Left ventricle myocardium superior (tissue), 1 donor: ENCODE results near the gene GCNT4. TPM values are rescaled to one million over a fixed set of nuclear protein-coding genes. Genes with fewer than 3 reads are reported as not detected.
"Not testable (repeated sequence)": the region's sequence is repeated elsewhere in the genome, so short reads cannot be mapped to it uniquely, and the experiment has no call there.

Experiments
- ATAC-seq: fragments of 200-7000 bp; cut with Tn5 transposase; one replicate; pipeline ENCODE4 v1.9.1; 2020; ENCODE audit warnings: mild to moderate bottlenecking, moderate library complexity
- DNase-seq: peaks from one replicate; pipeline ENCODE4 v3.0.0-alpha.2; 2020
- intact Hi-C: fragments of 100-400 bp; cut with micrococcal nuclease; formaldehyde crosslinking; loops from one replicate; pipeline ENCODE4 v1.11.0; 2022
- long read RNA-seq: library from polyadenylated mRNA; unstranded; transcript quantifications from one replicate; pipeline ENCODE4 v2.0.0, GENCODE V29; 2021
- total RNA-seq: library from RNA; stranded (reverse); fragmentation: NEBNext Ultra II Directional; extraction: Animal tissue kit (Norgen Biotek cat#: 25700); gene quantifications from one replicate; pipeline ENCODE4 v1.2.1, GENCODE V29; 2021
- donor health status: DM: no; HTN: yes; CAD: no; lungs with severe emphysema.

GCNT4 gene, protein sequence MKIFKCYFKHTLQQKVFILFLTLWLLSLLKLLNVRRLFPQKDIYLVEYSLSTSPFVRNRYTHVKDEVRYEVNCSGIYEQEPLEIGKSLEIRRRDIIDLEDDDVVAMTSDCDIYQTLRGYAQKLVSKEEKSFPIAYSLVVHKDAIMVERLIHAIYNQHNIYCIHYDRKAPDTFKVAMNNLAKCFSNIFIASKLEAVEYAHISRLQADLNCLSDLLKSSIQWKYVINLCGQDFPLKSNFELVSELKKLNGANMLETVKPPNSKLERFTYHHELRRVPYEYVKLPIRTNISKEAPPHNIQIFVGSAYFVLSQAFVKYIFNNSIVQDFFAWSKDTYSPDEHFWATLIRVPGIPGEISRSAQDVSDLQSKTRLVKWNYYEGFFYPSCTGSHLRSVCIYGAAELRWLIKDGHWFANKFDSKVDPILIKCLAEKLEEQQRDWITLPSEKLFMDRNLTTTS
- 0.17 TPM for total RNA-seq
- long read RNA-seq, result 0 reads

DNA sequence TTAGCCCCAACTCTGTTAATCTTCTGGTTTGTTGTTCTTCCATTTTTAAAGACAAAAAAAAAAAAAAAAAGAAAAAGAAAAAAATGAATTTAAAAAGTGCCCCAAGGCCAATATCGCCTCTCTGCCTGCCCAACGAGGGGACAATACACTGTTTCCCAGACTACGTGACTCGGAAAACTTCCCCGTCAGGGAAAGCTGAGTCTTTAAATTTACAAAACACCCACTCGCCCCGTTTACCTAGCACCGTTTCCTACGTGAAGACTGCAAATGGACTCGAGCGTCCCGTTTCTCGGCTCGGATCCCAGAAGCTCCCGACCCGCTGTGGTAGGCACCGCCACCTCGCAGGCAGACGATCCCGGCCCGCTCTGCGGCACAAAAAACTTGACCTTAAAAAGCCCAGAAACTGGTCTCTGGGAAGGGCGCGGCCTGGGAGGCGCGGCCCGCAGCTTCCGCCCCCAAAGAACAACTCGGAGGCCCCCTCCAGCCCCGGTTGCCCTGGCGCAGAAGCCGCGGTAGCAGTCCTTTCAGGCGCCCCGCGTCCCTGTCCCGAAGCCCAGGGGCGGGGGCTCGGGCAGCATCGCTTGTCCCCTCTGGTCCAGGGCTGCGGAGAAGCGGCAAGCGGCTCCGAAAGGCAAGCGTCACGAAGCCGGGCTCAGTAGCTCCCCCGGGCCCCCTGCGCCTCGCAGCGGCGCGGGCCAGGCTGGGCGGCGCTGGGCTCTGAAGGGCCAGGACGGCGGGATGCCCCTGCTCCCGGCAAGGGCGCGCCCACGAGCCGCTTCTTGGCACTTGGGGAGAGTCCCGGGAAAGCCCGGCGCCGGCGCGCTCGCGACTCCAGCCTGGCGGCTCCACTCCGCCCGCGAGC, at the start of gene GCNT4:
TSS of gene GCNT4 (minus strand) at position 367 of the 862 bp plus-strand sequence. CDS start 22,521 bp downstream, outside the sequence.
- DNase-seq, result peak; percentile 68
- intact Hi-C loops, result no loop called here
- ATAC-seq, result peak; percentile 70

DNA sequence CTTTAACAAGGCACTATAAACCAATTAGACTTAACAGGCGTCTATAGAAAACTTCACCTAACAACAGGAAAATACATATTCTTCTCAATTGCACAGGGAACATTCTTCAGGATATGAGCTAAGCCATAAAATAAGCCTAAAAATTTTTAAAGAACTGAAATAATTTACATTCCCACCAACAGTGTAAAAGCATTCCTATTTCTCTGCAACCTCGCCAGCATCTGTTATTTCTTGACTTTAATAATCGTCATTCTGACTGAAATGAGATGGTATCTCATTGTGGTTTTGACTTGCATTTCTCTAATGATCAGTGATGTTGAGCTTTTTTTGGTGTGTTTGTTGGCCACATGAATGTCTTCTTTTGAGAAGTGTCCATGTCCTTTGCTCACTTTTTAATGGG, 43.6 kb upstream of the GCNT4 start:
- DNase-seq, intact Hi-C loops, ATAC-seq: not testable (repeated sequence)

DNA sequence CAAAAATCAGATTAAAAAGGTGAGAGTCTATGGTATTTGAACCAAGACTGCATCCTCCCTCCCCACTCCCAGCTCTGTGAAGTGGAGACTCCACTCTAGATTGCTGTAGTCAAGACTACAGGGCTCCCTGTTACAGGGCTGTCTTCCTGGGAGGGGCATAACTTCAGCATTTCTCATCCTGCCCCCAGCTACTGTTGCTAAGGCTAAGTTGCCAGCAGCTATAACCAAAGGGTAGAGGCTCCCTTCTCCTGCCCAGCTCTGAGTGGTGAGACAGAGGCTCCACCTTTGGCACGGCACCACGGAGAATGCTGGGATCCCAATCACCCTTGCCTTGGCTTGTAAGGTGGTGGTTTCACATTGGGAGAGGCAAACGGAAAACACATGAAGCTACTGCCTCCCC, 39.2 kb upstream of the GCNT4 start:
- intact Hi-C loops, result no loop called here

GRCh38 chr5:75089662-75090061, 37.3 kb upstream of the GCNT4 start:
- DNase-seq, result no peak
- ATAC-seq, result no peak
- intact Hi-C loops, result no loop called here

More for the DNA sequence above, 39.2 kb upstream of the GCNT4 start:
- ATAC-seq (no peak), DNase-seq (no peak)

DNA sequence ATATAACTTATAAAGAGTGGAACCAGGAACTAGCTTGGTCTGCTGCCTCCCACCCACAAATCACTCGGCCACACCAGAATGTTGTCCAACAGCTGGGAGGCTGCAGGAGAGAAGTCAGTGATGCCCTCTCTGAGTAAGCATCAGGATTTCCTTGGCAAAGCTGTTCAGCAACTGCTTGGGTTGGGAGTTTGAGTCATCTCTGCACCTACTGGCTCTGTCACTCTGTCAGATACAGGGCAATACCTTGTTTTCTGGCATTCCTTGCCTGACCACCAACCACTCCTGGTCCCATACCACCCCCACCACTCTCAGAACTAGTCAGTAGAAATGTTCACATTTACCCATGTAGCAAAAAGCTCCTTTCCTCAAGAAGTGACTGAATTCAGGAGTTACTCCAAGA, 36.8 kb upstream of the GCNT4 start:
- intact Hi-C loops, result no loop called here
- no peak for DNase-seq
- no peak for ATAC-seq

- intact Hi-C loops, result no loop called here
- ATAC-seq (no peak), DNase-seq (no peak)
Measured at GRCh38 chr5:75088648-75089047, 36.3 kb upstream of the GCNT4 start.

- no peak for DNase-seq
- ATAC-seq, result no peak
- intact Hi-C loops, result no loop called here
Measured at GRCh38 chr5:75081510-75081909, 29.2 kb upstream of the GCNT4 start.

DNA sequence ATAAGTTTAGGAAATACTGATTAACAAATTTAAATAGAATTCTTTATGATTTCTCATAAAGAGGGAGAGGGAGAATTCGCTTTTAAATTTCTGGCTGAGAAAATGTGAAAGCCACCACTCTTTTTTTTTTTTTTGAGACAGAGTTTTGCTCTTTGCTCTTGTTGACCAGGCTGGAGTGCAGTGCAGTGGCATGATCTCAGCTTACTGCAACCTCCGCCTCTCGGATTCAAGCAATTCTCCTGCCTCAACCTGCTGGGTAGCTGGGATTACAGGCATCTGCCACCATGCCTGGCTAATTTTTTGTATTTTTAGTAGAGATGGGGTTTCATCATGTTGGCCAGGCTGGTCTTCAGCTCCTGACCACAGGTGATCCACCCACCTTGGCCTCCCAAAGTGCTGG, 27.0 kb upstream of the GCNT4 start:
- ATAC-seq, DNase-seq, intact Hi-C loops: not testable (repeated sequence)

DNA sequence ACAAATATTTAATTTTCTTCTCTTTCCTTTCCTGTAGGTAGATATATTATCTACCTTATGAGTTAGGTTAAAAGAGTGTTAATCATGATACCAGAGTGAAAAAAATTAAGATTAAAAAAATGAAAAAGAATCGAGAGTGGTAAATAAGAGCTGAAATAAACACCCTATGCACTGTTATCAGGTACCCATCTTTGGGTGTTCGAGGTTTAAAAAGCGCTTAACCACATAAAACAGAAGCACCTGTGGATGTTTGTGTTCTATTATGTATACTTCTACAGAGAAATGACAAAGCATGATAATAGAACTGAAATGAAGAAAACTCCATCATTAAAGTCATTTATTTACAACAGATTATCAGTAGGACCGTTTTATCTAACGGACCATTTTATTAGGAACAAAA, 25.7 kb upstream of the GCNT4 start:
- intact Hi-C loops, result no loop called here
- ATAC-seq (no peak), DNase-seq (no peak)

- DNase-seq, result no peak
- intact Hi-C loops, result no loop called here
- ATAC-seq, result no peak
Measured at GRCh38 chr5:75072061-75072460, 19.7 kb upstream of the GCNT4 start.

GRCh38 chr5:75071100-75071499, 18.7 kb upstream of the GCNT4 start:
- intact Hi-C loops, result no loop called here
- DNase-seq (no peak), ATAC-seq (no peak)

DNA sequence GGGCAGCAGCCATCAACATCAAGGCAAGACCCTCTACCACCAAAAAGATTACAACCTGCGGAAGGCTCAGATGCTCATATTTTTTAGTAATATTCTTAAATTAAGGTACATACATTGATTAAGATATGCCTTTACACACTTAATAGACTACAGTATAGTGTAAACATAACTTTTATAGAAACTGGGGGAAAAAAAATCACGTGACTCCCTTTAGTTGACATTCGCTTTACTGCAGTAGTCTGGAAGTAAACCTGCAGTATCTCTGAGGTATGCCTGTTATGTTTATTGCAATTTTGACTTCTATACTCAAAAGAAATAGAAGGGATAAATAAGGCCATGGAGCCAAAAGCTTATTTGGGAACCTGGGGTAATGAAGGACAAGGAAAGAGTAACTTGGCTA, 15.1 kb upstream of the GCNT4 start:
- intact Hi-C loops, result no loop called here
- DNase-seq, result no peak
- no peak for ATAC-seq

DNA sequence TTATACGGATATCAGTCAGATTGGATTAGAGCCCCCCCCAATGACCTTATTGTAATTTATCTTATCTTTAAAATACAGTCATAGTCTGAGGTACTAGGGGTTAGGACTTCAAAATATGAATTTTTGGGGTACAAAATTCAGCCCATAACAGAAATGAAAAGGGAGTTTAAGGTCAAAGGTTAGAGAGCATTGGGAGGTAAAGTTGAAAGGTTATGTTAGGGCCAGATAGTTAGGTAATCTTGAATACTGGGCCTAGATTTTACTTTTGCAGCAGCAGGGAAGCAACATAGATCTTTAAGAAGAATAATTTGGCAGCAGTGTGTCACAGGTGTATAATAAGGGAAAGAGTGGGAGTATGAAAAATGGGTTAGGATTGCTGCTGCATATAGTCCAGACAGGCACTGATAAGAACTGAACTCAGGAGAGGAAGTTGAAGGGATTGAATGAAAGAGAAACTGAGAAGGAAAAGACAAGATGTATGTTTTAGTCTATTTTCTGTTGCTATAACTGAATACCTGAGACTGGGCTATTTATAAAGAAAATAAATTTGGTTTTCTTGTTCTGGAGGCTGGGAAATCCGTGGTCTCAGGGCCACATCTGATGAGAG, 10.7 kb upstream of the GCNT4 start:
- intact Hi-C loops, result no loop called here
- no peak for ATAC-seq

DNA sequence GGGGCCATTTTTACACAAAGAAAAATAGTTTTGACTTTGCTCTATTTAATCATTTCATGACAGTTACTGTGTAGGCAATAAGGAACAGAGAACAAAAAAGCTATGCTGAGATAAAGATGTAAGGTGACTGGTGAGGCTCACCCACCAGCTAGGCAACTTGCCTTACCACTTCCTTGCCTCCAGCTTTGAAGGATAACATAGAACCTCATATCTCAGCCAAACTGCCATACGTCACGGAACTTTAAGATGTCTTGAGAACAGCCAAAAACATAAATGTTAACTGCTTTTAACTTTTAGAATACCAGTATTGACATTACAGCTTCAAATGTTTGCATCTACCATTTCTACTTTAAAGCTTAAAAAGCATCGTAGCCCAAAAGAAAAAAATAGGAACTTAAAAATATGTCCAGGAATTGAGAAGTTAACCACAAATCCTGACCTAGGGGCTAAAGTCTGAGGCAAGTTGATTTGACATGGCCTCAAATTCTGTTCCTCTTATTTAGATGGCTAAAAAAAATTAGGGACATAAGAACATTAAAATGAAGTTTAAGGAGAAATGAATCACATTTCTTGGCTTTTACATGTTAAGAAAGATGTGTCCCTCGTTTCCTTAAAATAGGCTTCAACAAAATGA, 7.7 kb upstream of the GCNT4 start:
- DNase-seq (no peak), ATAC-seq (no peak)
- intact Hi-C loops, result no loop called here

More for the DNA sequence above, 10.7 kb upstream of the GCNT4 start:
- no peak for DNase-seq

- intact Hi-C loops, result no loop called here
- ATAC-seq (no peak), DNase-seq (no peak)
Measured at GRCh38 chr5:75058986-75059535, 6.7 kb upstream of the GCNT4 start.

DNA sequence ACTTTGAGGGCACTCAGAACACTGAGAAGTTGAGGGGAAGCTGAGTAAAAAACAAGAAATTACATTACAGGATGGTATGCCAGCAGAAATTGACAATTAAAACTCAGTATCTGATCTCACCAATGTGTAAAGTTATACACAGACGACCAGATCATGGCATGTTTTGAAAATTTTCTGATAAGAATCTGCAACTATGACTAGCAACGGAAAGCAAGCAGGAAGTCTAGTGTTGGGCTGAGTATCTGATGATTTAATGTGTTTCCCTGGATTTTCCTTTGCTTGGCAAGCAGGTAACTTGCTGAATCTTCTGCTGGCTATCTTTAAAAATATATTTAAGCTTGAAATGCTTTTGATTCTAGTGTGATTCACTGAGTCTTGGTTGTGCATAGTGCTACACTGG, 5.2 kb upstream of the GCNT4 start:
- intact Hi-C loops, result no loop called here
- no peak for DNase-seq
- ATAC-seq, result no peak

DNA sequence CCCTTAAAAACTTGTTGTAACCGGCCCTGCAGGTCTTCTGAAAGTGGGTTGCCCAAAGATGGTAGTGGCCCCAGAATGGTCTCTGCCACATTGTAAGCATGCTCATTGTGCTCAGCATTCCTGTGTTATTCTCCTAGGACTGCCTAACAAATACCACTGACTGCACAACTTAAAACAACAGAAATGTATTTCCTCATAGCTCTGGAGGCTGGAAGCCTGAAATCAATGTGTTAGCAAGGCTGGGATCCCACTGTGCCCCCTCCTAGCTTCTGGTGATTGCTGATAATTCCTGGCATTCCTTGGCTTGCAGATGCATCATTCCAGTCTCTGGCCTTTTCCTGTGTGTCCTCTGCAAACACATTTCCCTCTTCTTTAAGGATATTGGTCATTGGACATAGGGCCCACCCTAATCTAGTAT, 3.4 kb upstream of the GCNT4 start:
- intact Hi-C loops, result no loop called here
- no peak for ATAC-seq

DNA sequence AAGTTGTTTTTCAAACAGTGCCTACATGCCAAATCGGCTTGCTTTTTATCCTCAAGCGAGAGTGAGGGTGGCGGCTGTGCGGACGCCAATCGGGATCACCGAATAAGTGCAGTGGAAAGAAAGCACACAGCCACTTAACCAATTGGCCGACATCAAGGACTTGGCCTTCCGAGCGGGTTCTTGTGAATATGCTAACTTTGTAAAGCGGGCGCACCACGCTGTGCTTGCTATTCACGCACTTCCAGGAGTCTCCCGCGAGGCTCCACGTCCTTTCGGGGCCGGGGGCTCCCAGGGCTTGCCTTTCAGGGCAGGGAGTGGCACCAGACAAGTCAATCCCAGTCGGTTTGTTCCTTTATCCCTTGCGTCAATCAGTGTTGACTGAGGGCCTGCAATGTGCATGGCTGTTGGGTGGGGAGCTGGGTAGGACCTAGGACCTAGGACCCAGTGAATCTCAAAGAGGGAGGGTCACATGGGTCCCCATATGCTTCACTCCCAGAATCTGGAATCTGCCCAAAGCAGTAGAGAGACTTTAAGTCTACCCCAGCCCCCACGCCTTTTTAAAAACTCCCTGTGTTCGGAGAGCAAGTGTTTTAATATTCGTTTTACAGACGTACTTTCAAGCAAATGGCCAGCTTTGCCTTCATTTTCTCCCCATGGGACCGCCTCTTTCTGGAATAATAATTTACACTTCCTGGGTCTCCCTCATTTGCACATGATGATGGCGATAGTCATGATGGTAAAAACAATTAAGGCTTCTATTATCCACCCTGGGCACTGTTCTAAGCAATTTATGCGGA, 2.0 kb upstream of the GCNT4 start:
- DNase-seq (peak; percentile 40), ATAC-seq (peak; percentile 46)
- intact Hi-C loops, result no loop called here

More for the DNA sequence above, 3.4 kb upstream of the GCNT4 start:
- DNase-seq, result no peak
